ENCODE measurements around the gene NPIPB6.
A peak's percentile ranks its signal among the peaks of the same experiment; 100 is the strongest.

The NPIPB6 gene

GRCh38 chr16:28312327-28312726 lies 51.0 kb downstream of the NPIPB6 start:
- ATAC-seq (no peak), DNase-seq (no peak)
- Mint-ChIP-seq H3K27ac (no peak overlapping the region), H3K27me3 (no peaks in the 10 kb centered on the region), H3K9me3 (peaks cover 0 to 6% of the 10 kb centered on the region in 2 donors), H3K4me3 (peak overlapping the region; percentile 44 to 86), H3K4me1 (peaks cover 80% of the 10 kb centered on the region)

GRCh38 chr16:28311913-28312312 lies 51.4 kb downstream of the NPIPB6 start:
- DNase-seq: peak; percentile 35 to 47
- ATAC-seq: peak; percentile 13
- Mint-ChIP-seq H3K9me3 (peaks cover 0 to 6% of the 10 kb centered on the region in 2 donors), H3K4me3 (peak overlapping the region; percentile 44 to 86), H3K27ac (no peak overlapping the region), H3K4me1 (peaks cover 75% of the 10 kb centered on the region), H3K27me3 (no peaks in the 10 kb centered on the region)

- DNase-seq: no peak
- peaks cover 71% of the 10 kb centered on the region for H3K4me1 Mint-ChIP-seq
- H3K27me3 Mint-ChIP-seq: no peaks in the 10 kb centered on the region
- H3K4me3 Mint-ChIP-seq: peak overlapping the region; percentile 55 to 86
- H3K9me3 Mint-ChIP-seq: peaks cover 0 to 6% of the 10 kb centered on the region in 2 donors
- peak overlapping the region in 1 of 2 donors; percentile 90 for H3K27ac Mint-ChIP-seq
- no peak for ATAC-seq
These were observed 51.9 kb downstream of the NPIPB6 start for GRCh38 chr16:28311413-28311812.

- H3K9me3 Mint-ChIP-seq: peaks cover 0 to 6% of the 10 kb centered on the region in 2 donors
These were observed 52.5 kb downstream of the NPIPB6 start for GRCh38 chr16:28310796-28311195.

GRCh38 chr16:28309811-28310311 lies 53.4 kb downstream of the NPIPB6 start:
- Mint-ChIP-seq H3K4me3 (peak overlapping the region; percentile 55 to 86), H3K27ac (peak overlapping the region; percentile 79 to 99), H3K4me1 (peaks cover 64% of the 10 kb centered on the region), H3K9me3 (peaks cover 0 to 6% of the 10 kb centered on the region in 2 donors), H3K27me3 (no peaks in the 10 kb centered on the region)
- peak; percentile 92 for ATAC-seq
- peak; percentile 85 to 91 for DNase-seq

More at GRCh38 chr16:28310796-28311195, 52.5 kb downstream of the NPIPB6 start:
- H3K4me3 Mint-ChIP-seq: peak overlapping the region; percentile 55 to 86
- H3K27me3 Mint-ChIP-seq: no peaks in the 10 kb centered on the region
- DNase-seq (no peak), ATAC-seq (no peak)
- peak overlapping the region; percentile 90 to 99 for H3K27ac Mint-ChIP-seq
- H3K4me1 Mint-ChIP-seq: peaks cover 71% of the 10 kb centered on the region

GRCh38 chr16:28308794-28309584 lies 54.3 kb downstream of the NPIPB6 start:
- DNase-seq (no peak), ATAC-seq (no peak)
- H3K27me3 Mint-ChIP-seq: no peaks in the 10 kb centered on the region
- H3K9me3 Mint-ChIP-seq: peaks cover 0 to 6% of the 10 kb centered on the region in 2 donors
- H3K27ac Mint-ChIP-seq: no peak overlapping the region
- peaks cover 62% of the 10 kb centered on the region for H3K4me1 Mint-ChIP-seq
- H3K4me3 Mint-ChIP-seq: no peak overlapping the region

GRCh38 chr16:28307936-28308335 lies 55.4 kb downstream of the NPIPB6 start:
- Mint-ChIP-seq H3K4me3 (no peak overlapping the region), H3K27ac (no peak overlapping the region), H3K9me3 (peaks cover 0 to 6% of the 10 kb centered on the region in 2 donors), H3K4me1 (peaks cover 59% of the 10 kb centered on the region), H3K27me3 (no peaks in the 10 kb centered on the region)
- ATAC-seq (no peak), DNase-seq (no peak)

- Mint-ChIP-seq H3K4me3 (no peak overlapping the region), H3K4me1 (peaks cover 56% of the 10 kb centered on the region), H3K27me3 (no peaks in the 10 kb centered on the region), H3K9me3 (peaks cover 0 to 6% of the 10 kb centered on the region in 2 donors), H3K27ac (no peak overlapping the region)
- no peak for ATAC-seq
- DNase-seq: no peak
These were observed 59.1 kb downstream of the NPIPB6 start for GRCh38 chr16:28304214-28304613.

GRCh38 chr16:28303132-28303531 lies 60.2 kb downstream of the NPIPB6 start:
- no peaks in the 10 kb centered on the region for H3K9me3 Mint-ChIP-seq
- H3K4me1 Mint-ChIP-seq: peaks cover 57% of the 10 kb centered on the region
- ATAC-seq: no peak
- no peak overlapping the region for H3K4me3 Mint-ChIP-seq
- no peaks in the 10 kb centered on the region for H3K27me3 Mint-ChIP-seq
- DNase-seq: no peak
- H3K27ac Mint-ChIP-seq: no peak overlapping the region

- DNase-seq (no peak), ATAC-seq (no peak)
- H3K27me3 Mint-ChIP-seq: no peaks in the 10 kb centered on the region
- H3K4me3 Mint-ChIP-seq: no peak overlapping the region
- no peak overlapping the region for H3K27ac Mint-ChIP-seq
- H3K9me3 Mint-ChIP-seq: no peaks in the 10 kb centered on the region
- peaks cover 72% of the 10 kb centered on the region for H3K4me1 Mint-ChIP-seq
These were observed 61.7 kb downstream of the NPIPB6 start for GRCh38 chr16:28301620-28302019.

GRCh38 chr16:28301154-28301553 lies 62.2 kb downstream of the NPIPB6 start:
- no peak for ATAC-seq
- Mint-ChIP-seq H3K4me1 (peaks cover 74% of the 10 kb centered on the region), H3K4me3 (no peak overlapping the region), H3K27ac (peak overlapping the region in 1 of 2 donors; percentile 79), H3K27me3 (no peaks in the 10 kb centered on the region), H3K9me3 (no peaks in the 10 kb centered on the region)
- no peak for DNase-seq

- ATAC-seq (no peak), DNase-seq (no peak)
- Mint-ChIP-seq H3K27ac (peak overlapping the region in 1 of 2 donors; percentile 12), H3K9me3 (no peaks in the 10 kb centered on the region), H3K27me3 (no peaks in the 10 kb centered on the region), H3K4me3 (no peak overlapping the region), H3K4me1 (peaks cover 73% of the 10 kb centered on the region)
These were observed 63.0 kb downstream of the NPIPB6 start for GRCh38 chr16:28300327-28300726.

- ATAC-seq (no peak), DNase-seq (no peak)
- no peaks in the 10 kb centered on the region for H3K9me3 Mint-ChIP-seq
- no peak overlapping the region for H3K4me3 Mint-ChIP-seq
- H3K4me1 Mint-ChIP-seq: peaks cover 85% of the 10 kb centered on the region
- no peaks in the 10 kb centered on the region for H3K27me3 Mint-ChIP-seq
- no peak overlapping the region for H3K27ac Mint-ChIP-seq
These were observed 64.8 kb downstream of the NPIPB6 start for GRCh38 chr16:28298511-28298878.

GRCh38 chr16:28297784-28298510 lies 65.4 kb downstream of the NPIPB6 start:
- no peak for DNase-seq
- Mint-ChIP-seq H3K27ac (peak overlapping the region in 1 of 2 donors; percentile 36), H3K4me1 (peaks cover 85% of the 10 kb centered on the region), H3K9me3 (no peaks in the 10 kb centered on the region), H3K4me3 (peak overlapping the region in 1 of 2 donors; percentile 70), H3K27me3 (no peaks in the 10 kb centered on the region)
- no peak for ATAC-seq

GRCh38 chr16:28297308-28297707 lies 66.0 kb downstream of the NPIPB6 start:
- peak overlapping the region; percentile 79 to 87 for H3K27ac Mint-ChIP-seq
- no peaks in the 10 kb centered on the region for H3K9me3 Mint-ChIP-seq
- no peaks in the 10 kb centered on the region for H3K27me3 Mint-ChIP-seq
- ATAC-seq (no peak), DNase-seq (no peak)
- H3K4me1 Mint-ChIP-seq: peaks cover 79% of the 10 kb centered on the region
- H3K4me3 Mint-ChIP-seq: peak overlapping the region; percentile 54 to 70

GRCh38 chr16:28295276-28295675 lies 68.0 kb downstream of the NPIPB6 start:
- DNase-seq: no peak
- Mint-ChIP-seq H3K4me3 (peak overlapping the region; percentile 61 to 90), H3K4me1 (peaks cover 75% of the 10 kb centered on the region), H3K27me3 (no peaks in the 10 kb centered on the region), H3K27ac (peak overlapping the region in 1 of 2 donors; percentile 9), H3K9me3 (no peaks in the 10 kb centered on the region)
- no peak for ATAC-seq
